Measurements from ENCODE around the gene ADARB1.

Gene ADARB1

DNA sequence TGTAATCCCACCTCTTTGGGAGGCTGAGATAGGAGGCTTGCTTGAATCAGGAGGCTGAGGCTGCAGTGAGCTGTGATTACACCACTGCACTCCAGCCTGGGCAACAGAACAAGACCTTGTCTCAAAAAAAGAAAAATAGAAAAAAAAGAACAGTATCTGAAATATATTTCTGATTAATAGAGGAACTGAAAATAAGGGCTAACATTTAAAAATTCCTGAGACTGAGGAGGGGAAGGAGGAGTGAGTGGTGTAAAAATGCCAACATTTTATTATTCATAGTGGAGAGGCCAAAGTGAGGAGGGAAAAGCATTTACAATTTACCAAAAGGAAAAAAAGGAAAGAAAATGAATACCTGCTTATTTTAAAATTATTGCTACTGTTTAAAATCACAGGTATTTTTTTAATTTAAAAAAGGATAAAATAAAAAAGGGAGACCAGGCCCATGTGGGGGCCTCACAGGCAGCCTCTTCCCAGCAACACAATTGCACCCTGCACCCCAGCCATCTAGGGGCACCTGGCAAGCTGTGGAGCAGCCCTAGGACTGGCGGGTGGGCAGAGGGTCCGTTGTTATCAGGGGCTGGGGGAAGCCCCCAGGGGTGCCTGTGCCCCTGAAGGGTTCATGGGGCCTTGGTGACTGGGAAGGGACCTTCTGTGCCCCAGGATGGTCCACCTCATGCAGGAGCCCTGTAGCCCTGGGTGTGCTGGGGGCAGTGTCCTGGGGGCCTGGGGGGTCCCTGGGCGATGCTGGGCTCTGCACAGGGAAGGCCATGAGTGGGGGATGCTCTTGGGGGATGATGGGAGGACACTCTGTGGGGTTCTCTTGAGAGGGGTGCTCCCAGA lies 34.8 kb upstream of the ADARB1 start:
- DNase-seq (ENCODE audit: low spot score): no peak

DNA sequence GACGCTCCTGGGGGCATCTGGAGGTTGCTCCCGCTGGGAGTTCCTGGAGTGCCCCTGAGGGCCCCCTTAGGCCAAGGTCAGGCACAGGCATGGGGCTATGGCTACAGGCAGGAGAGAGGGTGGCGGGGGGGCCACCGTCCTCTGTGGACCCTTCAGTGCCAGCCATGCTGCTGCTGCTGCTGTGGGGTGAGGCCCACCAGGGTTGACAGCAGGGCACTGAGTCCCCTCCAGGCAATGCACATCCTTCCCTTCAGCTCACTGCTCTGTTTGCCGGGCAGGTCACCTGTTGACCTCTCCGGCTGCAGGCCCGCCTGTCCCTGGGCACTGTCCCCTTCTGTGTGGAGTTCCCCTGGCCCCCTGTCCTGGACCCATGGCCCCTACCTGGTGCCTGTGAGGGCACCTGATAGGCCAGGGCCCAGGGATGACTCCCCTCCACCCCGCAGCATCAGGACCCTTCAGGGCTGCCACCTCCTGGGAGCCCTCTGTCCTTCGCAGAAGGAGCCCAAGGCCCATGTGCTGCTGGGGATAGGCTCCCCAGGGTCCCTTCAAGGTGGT lies 34.1 kb upstream of the ADARB1 start:
- DNase-seq (ENCODE audit: low spot score): no peak

DNA sequence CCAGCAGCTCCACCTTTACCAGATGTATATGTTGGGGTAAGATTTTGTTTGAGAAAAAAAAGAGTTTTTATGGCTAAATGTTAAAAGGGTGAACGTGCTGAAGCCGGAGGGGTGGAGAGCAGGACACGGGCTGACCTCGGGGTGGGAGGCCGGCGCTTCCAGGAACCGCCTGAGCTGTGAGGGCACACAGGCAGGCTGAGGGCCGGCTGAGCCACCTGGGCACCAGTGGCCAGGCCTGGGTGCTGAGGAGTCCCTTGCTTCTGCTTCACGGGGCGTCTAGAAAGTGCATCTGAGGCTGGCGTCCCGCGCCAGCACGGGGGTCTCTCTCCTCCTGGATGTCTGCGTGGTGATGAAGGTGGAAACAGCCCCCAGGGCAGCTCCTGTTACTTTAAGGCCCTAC lies 33.6 kb upstream of the ADARB1 start:
- DNase-seq (ENCODE audit: low spot score): no peak

GRCh38 chr21:45041351-45041805 lies 33.0 kb upstream of the ADARB1 start:
- peak; percentile 86 for DNase-seq (ENCODE audit: low spot score)

DNA sequence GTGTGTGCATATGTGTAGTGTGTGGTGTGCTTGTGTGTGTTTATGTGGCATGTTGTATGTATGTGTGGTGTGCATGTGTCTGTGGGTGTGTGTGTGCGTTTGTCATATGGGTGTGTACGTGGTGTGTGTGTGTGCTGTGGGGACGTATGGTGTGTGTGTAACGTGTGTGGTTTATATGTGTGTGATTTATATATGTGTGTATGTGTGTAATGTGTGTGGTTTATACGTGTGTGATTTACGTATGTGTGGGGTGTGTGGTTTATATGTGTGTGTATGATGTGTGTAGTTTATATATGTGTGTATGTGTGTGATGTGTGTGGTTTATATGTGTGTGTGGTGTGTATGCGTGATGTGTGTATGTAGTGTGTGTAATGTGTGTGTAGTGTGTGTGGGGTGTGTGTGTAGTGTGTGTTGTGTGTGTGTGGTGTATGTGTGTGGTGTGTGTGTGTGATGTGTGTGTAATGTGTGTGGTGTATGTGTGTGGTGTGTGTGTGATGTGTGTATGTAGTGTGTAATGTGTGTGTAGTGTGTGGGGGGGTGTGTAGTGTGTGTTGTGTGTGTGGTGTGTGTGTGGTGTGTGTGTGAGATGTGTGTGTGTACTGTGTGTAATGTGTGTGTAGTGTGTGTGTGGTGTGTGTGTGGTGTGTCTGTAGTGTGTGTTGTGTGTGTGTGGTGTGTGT lies 32.3 kb upstream of the ADARB1 start:
- no peak for DNase-seq (ENCODE audit: low spot score)

DNA sequence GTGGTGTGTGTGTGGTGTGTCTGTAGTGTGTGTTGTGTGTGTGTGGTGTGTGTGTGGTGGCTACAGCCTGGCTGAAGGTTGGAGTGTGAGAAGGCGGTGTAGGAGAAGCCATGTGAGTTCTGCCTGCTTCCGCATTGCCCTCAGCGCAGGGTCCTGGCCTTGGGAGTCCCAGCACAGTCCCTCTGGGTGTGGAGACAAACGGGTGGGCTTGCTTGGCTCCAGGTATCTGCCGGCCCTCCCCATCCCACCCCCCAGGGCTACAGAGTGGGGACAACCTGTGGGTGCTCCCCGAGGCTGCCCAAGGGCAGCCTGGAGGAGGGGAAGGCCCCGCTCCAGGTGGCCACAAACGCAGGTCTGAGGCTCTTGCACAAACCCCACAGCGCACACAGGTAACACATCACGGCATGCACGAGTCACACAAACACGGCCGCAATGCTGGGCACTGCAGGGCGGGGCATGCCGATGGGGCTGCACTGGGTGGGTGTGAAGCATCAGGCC lies 31.7 kb upstream of the ADARB1 start:
- no peak for DNase-seq (ENCODE audit: low spot score)

DNA sequence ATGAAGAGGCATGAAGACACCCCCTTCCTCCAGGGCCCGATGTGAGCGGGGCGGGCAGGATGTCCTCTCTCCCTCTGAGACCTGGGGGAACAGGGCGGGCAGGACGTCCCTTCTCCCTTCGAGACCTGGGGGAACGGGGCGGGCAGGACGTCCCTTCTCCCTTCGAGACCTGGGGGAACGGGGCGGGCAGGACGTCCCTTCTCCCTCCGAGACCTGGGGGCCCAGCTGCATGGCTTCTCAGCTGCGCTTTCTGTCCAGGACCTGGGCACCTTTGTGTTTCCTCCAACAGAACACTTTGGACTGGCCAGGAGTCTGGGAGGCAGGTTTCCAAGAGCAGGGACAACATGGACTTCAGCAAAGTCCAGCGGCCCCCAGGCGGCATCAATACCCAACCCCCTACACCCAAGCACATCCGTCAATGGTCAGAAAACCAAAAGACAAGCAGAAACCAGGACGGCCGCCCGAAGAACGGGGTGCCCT lies 30.8 kb upstream of the ADARB1 start:
- no peak for DNase-seq (ENCODE audit: low spot score)

- no peak for DNase-seq (ENCODE audit: low spot score)
Measured at GRCh38 chr21:45045481-45045880, 28.9 kb upstream of the ADARB1 start.

DNA sequence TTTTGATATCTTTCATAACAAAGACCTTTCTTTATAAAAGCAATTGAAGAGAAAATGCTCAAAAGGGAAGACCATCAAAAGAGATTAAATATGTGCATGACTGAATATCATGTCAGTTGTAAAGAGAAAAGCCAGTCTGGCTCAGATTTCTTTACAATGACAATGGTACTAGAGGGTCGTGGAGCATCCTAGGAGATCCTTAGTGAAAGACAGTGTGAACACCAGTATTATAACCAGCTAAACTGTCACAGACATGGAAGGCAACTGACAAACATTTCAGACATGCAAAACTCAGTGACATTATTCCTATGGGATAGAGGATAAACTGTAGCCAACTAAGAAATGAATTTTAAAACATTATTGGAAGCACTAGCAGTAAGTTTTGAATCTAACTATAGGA lies 27.1 kb upstream of the ADARB1 start:
- DNase-seq (ENCODE audit: low spot score): no peak

DNA sequence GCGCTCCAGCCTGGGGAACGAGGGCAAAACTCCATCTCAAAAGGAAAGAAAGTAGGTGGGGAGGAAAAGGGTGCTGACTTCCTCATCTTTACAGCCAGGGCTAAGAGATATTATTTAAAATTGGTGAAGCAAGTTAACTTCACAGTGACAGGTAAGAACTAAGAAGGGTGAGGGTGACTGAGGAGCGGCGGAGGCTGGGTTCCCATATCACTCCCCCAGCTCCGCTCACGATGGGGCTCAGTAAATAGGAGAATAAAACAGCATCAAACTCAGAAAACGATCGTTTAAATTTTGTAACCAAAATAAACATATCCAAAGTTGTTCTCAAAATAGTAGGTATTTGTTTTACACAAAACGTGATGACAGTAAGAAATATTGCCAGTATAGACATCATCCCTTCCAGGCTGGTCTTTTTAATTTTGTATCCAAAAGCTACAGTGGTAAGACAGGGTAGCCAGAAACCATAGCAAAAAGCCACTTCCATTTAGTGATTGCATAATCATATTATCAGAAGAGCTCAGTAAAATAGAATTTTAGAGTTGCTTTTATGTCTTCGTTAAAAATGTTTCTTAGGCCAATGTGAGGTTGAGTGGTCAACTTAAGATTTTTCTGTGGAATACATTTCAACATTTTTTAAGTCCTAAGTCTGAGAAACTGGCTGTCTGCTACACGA lies 26.2 kb upstream of the ADARB1 start:
- DNase-seq (ENCODE audit: low spot score): no peak

GRCh38 chr21:45048968-45049367 lies 25.4 kb upstream of the ADARB1 start:
- no peak for DNase-seq (ENCODE audit: low spot score)

DNA sequence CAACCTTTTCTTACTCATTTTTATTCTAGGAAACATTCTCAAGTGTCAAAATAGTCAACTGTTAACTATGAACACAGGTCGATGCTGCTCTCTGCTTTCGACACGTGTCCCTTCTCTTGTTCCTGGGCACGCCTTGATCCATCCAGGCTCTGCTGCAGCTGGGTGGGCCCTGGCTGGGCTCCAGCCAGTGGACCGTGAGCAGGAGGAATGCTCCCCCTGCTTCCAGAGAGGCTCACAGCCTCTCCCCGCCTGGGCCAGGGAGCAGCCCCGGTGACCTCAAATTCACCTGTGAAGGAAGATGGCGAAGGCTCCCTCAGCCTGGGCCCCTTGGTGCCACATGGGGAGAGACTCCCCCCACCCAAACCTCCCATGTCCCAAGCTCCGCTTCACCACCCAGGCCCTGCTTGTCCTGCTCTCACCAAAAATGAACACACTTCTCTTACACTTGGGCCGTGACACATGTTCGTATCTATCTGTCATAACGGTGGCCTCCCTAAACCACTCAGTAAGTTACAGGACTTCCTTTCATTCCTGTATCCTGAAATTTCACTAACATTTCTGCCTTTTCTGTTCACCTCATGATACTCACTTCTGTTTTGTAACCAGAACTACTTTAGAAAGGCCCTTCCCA lies 24.6 kb upstream of the ADARB1 start:
- DNase-seq (ENCODE audit: low spot score): no peak

- no peak for DNase-seq (ENCODE audit: low spot score)
Measured at GRCh38 chr21:45050345-45050796, 24.0 kb upstream of the ADARB1 start.

DNA sequence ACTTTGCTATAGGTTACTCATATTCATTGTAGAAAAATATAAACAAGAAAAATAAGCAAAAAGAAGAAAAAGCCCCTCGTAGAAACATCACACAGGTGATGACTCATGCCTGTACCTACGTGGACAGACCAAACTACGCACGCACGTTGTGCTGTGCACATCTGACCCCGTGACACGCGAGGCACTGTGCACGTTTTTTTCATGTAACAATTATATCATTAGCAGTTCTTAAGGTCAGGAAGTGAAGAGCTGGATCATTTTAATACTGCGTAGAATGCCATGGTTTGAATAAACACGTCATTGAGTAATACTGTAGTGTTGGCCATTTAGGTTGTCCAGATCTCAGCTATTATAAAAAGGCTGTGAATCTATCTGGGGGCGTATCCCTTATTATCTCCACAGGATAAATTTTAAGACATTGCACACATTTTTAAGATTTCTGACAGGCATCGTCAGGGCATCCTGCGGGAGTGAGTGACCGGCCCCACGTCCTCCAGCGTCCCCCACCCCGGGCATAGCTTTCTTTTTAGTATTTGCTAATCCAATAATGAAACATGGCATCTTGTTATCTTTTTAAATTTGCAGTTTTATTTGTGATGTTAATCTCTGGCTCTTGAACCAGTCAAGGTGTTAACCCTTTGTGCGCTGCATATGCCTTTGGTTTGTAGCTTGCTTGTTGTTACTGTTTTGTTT lies 23.4 kb upstream of the ADARB1 start:
- peak; percentile 80 for DNase-seq (ENCODE audit: low spot score)

GRCh38 chr21:45051580-45052434 lies 22.6 kb upstream of the ADARB1 start:
- DNase-seq (ENCODE audit: low spot score): no peak

DNA sequence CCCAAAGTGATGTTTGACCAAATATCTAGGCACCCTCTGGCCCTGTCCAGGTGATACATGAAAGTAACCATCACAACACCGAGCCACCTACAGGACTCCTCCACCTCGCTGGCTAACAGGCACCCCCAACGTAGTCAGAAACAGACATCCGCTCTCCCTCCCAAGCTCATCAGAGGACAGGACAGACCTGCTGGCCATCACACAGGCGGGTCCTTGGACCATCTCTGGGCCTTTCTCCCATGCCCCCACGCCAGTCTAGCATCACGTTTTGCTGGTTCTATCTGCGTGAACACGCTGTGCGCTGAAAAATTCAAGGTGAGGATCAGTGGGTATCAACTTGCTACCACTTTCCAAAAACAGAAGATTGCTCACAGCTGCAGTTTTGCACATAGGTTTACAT lies 21.4 kb upstream of the ADARB1 start:
- no peak for DNase-seq (ENCODE audit: low spot score)

DNA sequence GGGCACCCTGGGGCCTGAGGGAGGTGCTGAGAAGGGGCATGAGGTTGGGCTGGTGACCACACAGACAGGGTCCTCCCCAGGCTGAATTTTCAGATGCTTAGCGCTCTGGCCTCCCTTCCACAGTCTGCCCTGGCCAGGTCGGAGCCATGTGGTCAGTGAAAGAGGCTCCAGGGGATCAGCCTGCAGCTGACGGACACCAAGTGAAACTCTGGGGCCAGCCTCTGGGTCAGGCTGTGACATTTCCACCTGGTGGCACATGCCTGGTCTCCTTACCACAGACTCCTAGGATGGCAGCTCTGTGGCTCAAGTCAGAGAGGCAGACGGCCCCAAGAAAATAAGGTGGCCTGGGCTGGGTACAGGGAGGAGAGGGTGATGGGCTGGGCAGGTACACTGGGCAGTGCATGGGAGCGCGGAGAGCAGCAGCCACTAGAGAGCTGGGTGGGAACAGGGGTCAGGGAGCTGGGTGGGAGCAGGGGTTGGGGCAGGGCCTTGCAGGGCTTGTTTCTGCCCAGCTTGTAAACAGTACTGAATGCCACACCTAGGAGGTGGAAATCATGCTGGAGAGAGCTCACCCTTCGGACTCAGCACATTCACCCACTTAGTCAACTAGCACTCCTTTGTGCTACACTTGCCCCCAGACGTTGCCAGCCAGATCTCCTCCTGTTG lies 20.7 kb upstream of the ADARB1 start:
- no peak for DNase-seq (ENCODE audit: low spot score)

DNA sequence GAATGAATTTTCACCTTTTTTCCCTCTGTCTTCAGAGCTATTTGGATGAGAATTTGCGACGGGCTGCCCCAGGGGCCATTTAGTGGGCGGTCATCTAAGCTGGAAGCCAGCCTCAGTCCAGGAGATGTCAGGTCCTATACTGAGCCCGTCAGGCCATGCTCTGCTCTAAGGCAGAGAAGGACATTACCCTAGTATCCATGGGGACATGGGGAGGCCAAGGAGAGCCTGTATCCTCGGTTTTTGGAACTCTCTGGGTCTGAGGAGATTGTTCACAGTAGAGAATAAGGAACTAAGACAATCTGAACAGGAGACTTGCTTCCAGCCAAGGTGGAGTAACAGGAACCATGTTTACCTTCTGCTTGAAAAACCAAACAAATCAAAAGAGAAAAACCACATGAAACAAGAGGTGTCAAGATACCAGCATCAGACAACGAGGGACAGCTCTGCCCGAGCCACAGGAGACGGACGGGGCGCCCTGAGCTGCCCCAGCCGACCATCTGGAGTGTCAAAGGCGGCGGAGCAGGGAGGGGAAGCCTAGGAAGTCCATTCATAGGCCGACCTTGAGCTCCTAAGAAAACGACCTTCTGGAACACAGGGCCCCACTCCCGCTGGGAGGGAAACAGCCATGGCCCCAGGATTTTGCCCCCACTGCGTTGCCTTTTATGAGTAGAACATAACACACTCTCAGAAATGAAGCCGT lies 20.0 kb upstream of the ADARB1 start:
- DNase-seq (ENCODE audit: low spot score): no peak

Data from AG08396 (cell line).